Stimulated activated naive B cell treated with anti-CD40 and anti-IgM and Interleukin-4, amounts not matched to agents 10 μg/mL and 1 μg/mL and 100 μg/mL, for 72 hours (primary cell): ENCODE measurements around the gene ALDH1B1.
A peak's percentile ranks its signal among the peaks of the same experiment; 100 is the strongest.

Source experiments
- ATAC-seq, 2 donors: fragments of 150-1000 bp; cut with Tn5 transposase; replicated peaks; 2 replicates each; pipeline ENCODE4 v1.10.0; 2021; ENCODE audit warnings: moderate library complexity in 1 of 2
- DNase-seq: peaks from one replicate; pipeline ENCODE4 v3.0.0; 2021
- H3K27ac Mint-ChIP-seq: one replicate; pipeline ENCODE4 v1.8.0; 2022; ENCODE audit warnings: mild to moderate bottlenecking, mixed read lengths
- H3K27me3 Mint-ChIP-seq, 2 donors: one replicate each; pipeline ENCODE4 v1.8.0; 2022; ENCODE audit warnings: mixed read lengths in 2 of 2
- H3K36me3 Mint-ChIP-seq, 2 donors: one replicate each; pipeline ENCODE4 v1.8.0; 2022; ENCODE audit warnings: mixed read lengths in 2 of 2, mild to moderate bottlenecking in 1 of 2
- H3K4me1 Mint-ChIP-seq, 2 donors: one replicate each; pipeline ENCODE4 v1.8.0; 2022; ENCODE audit warnings: mixed read lengths in 2 of 2, mild to moderate bottlenecking in 1 of 2
- H3K4me3 Mint-ChIP-seq, 2 donors: one replicate each; pipeline ENCODE4 v1.8.0; 2022; ENCODE audit warnings: mild to moderate bottlenecking in 2 of 2, mixed read lengths in 2 of 2, moderate library complexity in 1 of 2
- H3K9me3 Mint-ChIP-seq, 2 donors: one replicate each; pipeline ENCODE4 v1.8.0; 2022; ENCODE audit warnings: mixed read lengths in 2 of 2, mild to moderate bottlenecking in 1 of 2

Gene ALDH1B1

GRCh38 chr9:38423973-38424843, 31.7 kb downstream of the ALDH1B1 start, which contains the start of gene IGFBPL1:
IGFBPL1 (minus strand) TSS chr9:38424454; CDS start chr9:38424424, 30 bp downstream.
- ATAC-seq = peak; percentile 42 to 45
- no peak for DNase-seq
- peak within 1 kb of the TSS in 1 of 2 donors; percentile 16 for H3K4me3 Mint-ChIP-seq
- H3K9me3 Mint-ChIP-seq = no peaks in the 10 kb centered on the region
- peaks cover 0 to 4% of the 10 kb centered on the region in 2 donors for H3K4me1 Mint-ChIP-seq
- H3K27ac Mint-ChIP-seq = no peak within 1 kb of the TSS
- H3K36me3 Mint-ChIP-seq = no peaks in the 10 kb centered on the region
- H3K27me3 Mint-ChIP-seq = peaks cover 43 to 73% of the 10 kb centered on the region in 2 donors

- H3K27ac Mint-ChIP-seq = no peak overlapping the region
Measured at GRCh38 chr9:38424918-38425317, 32.4 kb downstream of the ALDH1B1 start.

GRCh38 chr9:38428062-38428461, 35.6 kb downstream of the ALDH1B1 start:
- H3K27ac Mint-ChIP-seq = no peak overlapping the region
- no peaks in the 10 kb centered on the region for H3K36me3 Mint-ChIP-seq
- no peak overlapping the region for H3K4me3 Mint-ChIP-seq
- peaks cover 26 to 51% of the 10 kb centered on the region in 2 donors for H3K27me3 Mint-ChIP-seq
- DNase-seq = no peak
- peaks cover 0 to 4% of the 10 kb centered on the region in 2 donors for H3K4me1 Mint-ChIP-seq
- no peak for ATAC-seq
- H3K9me3 Mint-ChIP-seq = no peaks in the 10 kb centered on the region

More at GRCh38 chr9:38424918-38425317, 32.4 kb downstream of the ALDH1B1 start:
- Mint-ChIP-seq H3K9me3 (no peaks in the 10 kb centered on the region), H3K36me3 (no peaks in the 10 kb centered on the region), H3K27me3 (peaks cover 40 to 70% of the 10 kb centered on the region in 2 donors), H3K4me1 (peaks cover 0 to 4% of the 10 kb centered on the region in 2 donors), H3K4me3 (no peak overlapping the region)
- ATAC-seq (no peak), DNase-seq (no peak)

GRCh38 chr9:38431116-38431515, 38.6 kb downstream of the ALDH1B1 start:
- H3K9me3 Mint-ChIP-seq = no peaks in the 10 kb centered on the region
- no peak overlapping the region for H3K4me3 Mint-ChIP-seq
- no peaks in the 10 kb centered on the region for H3K36me3 Mint-ChIP-seq
- H3K27me3 Mint-ChIP-seq = peaks cover 10 to 32% of the 10 kb centered on the region in 2 donors
- DNase-seq = no peak
- H3K4me1 Mint-ChIP-seq = peaks cover 6 to 14% of the 10 kb centered on the region in 2 donors
- no peak overlapping the region for H3K27ac Mint-ChIP-seq
- ATAC-seq = no peak

- Mint-ChIP-seq H3K27me3 (peaks cover 9 to 21% of the 10 kb centered on the region in 2 donors), H3K36me3 (no peaks in the 10 kb centered on the region), H3K4me3 (no peak overlapping the region), H3K27ac (no peak overlapping the region), H3K9me3 (no peaks in the 10 kb centered on the region), H3K4me1 (peaks cover 8 to 19% of the 10 kb centered on the region in 2 donors)
- ATAC-seq (no peak), DNase-seq (no peak)
Measured at GRCh38 chr9:38432922-38433510, 40.5 kb downstream of the ALDH1B1 start.

- DNase-seq (no peak), ATAC-seq (peak; percentile 42 to 62)
- Mint-ChIP-seq H3K27me3 (peaks cover 22 to 33% of the 10 kb centered on the region in 2 donors), H3K9me3 (no peaks in the 10 kb centered on the region), H3K27ac (no peak overlapping the region), H3K36me3 (no peaks in the 10 kb centered on the region), H3K4me1 (peaks cover 8 to 19% of the 10 kb centered on the region in 2 donors), H3K4me3 (no peak overlapping the region)
Measured at GRCh38 chr9:38434365-38434764, 41.9 kb downstream of the ALDH1B1 start.

GRCh38 chr9:38434853-38435252, 42.4 kb downstream of the ALDH1B1 start:
- peak; percentile 46 to 66 for ATAC-seq
- no peak overlapping the region for H3K27ac Mint-ChIP-seq
- H3K36me3 Mint-ChIP-seq = no peaks in the 10 kb centered on the region
- H3K4me3 Mint-ChIP-seq = no peak overlapping the region
- peaks cover 8 to 19% of the 10 kb centered on the region in 2 donors for H3K4me1 Mint-ChIP-seq
- no peaks in the 10 kb centered on the region for H3K9me3 Mint-ChIP-seq
- peaks cover 23 to 34% of the 10 kb centered on the region in 2 donors for H3K27me3 Mint-ChIP-seq
- no peak for DNase-seq

GRCh38 chr9:38435521-38435920, 43.0 kb downstream of the ALDH1B1 start:
- no peaks in the 10 kb centered on the region for H3K36me3 Mint-ChIP-seq
- ATAC-seq (no peak), DNase-seq (no peak)
- no peak overlapping the region for H3K4me3 Mint-ChIP-seq
- H3K9me3 Mint-ChIP-seq = no peaks in the 10 kb centered on the region
- H3K27me3 Mint-ChIP-seq = peaks cover 27 to 32% of the 10 kb centered on the region in 2 donors
- no peak overlapping the region for H3K27ac Mint-ChIP-seq
- peaks cover 8 to 23% of the 10 kb centered on the region in 2 donors for H3K4me1 Mint-ChIP-seq

GRCh38 chr9:38436708-38437107, 44.2 kb downstream of the ALDH1B1 start:
- H3K27ac Mint-ChIP-seq = no peak overlapping the region

GRCh38 chr9:38437193-38437823, 44.8 kb downstream of the ALDH1B1 start:
- Mint-ChIP-seq H3K9me3 (no peaks in the 10 kb centered on the region), H3K4me3 (no peak overlapping the region), H3K4me1 (peaks cover 8 to 25% of the 10 kb centered on the region in 2 donors), H3K36me3 (no peaks in the 10 kb centered on the region), H3K27ac (no peak overlapping the region), H3K27me3 (peaks cover 29 to 45% of the 10 kb centered on the region in 2 donors)
- ATAC-seq (peak in 1 of 2 donors; percentile 53), DNase-seq (no peak)

More at GRCh38 chr9:38436708-38437107, 44.2 kb downstream of the ALDH1B1 start:
- H3K36me3 Mint-ChIP-seq = no peaks in the 10 kb centered on the region
- no peaks in the 10 kb centered on the region for H3K9me3 Mint-ChIP-seq
- DNase-seq (no peak), ATAC-seq (no peak)
- H3K27me3 Mint-ChIP-seq = peaks cover 28 to 43% of the 10 kb centered on the region in 2 donors
- peaks cover 8 to 25% of the 10 kb centered on the region in 2 donors for H3K4me1 Mint-ChIP-seq
- no peak overlapping the region for H3K4me3 Mint-ChIP-seq

GRCh38 chr9:38439291-38439915, 46.9 kb downstream of the ALDH1B1 start:
- Mint-ChIP-seq H3K4me3 (no peak overlapping the region), H3K9me3 (no peaks in the 10 kb centered on the region), H3K36me3 (no peaks in the 10 kb centered on the region), H3K27ac (no peak overlapping the region), H3K27me3 (peaks cover 28 to 43% of the 10 kb centered on the region in 2 donors), H3K4me1 (peaks cover 4 to 19% of the 10 kb centered on the region in 2 donors)
- ATAC-seq = no peak
- no peak for DNase-seq

- no peak for DNase-seq
- Mint-ChIP-seq H3K9me3 (no peaks in the 10 kb centered on the region), H3K4me1 (peaks cover 4 to 14% of the 10 kb centered on the region in 2 donors), H3K27me3 (peaks cover 30 to 43% of the 10 kb centered on the region in 2 donors), H3K36me3 (no peaks in the 10 kb centered on the region), H3K4me3 (no peak overlapping the region), H3K27ac (no peak overlapping the region)
- ATAC-seq = no peak
Measured at GRCh38 chr9:38439916-38440301, 47.4 kb downstream of the ALDH1B1 start.

GRCh38 chr9:38440516-38440915, 48.0 kb downstream of the ALDH1B1 start:
- DNase-seq = no peak
- H3K27me3 Mint-ChIP-seq = peaks cover 30 to 43% of the 10 kb centered on the region in 2 donors
- ATAC-seq = no peak
- H3K9me3 Mint-ChIP-seq = no peaks in the 10 kb centered on the region
- no peak overlapping the region for H3K27ac Mint-ChIP-seq
- H3K4me1 Mint-ChIP-seq = peaks cover 6 to 17% of the 10 kb centered on the region in 2 donors
- no peaks in the 10 kb centered on the region for H3K36me3 Mint-ChIP-seq
- no peak overlapping the region for H3K4me3 Mint-ChIP-seq
